Fibroblast of villous mesenchyme (primary cell): ENCODE data around the gene HS3ST3A1. TPM values are rescaled to one million over a fixed set of nuclear protein-coding genes. Genes with fewer than 3 reads are reported as not detected.
A peak's percentile ranks its signal among the peaks of the same experiment; 100 is the strongest.
"Not testable (repeated sequence)": the region's sequence is repeated elsewhere in the genome, so short reads cannot be mapped to it uniquely, and the experiment has no call there.

Experiments
- DNase-seq: peaks from one replicate; pipeline ENCODE4 v3.0.0-alpha.2; 2010; ENCODE audit warnings: low read depth
- H3K4me3 ChIP-seq: 2 replicates; pipeline ENCODE4 v1.5.1; 2011; ENCODE audit warnings: low read depth, mild to moderate bottlenecking, low read length
- total RNA-seq: library from RNA; depleted of rRNA; stranded (reverse); fragments of >200 nt; gene quantifications from 2 replicates; pipeline ENCODE4 v1.2.3, GENCODE V29; 2012
- TF ChIP-seq, protein P1 (sequence below): IDR thresholded peaks from 2 replicates; pipeline ENCODE4 v1.5.1; 2012; ENCODE audit warnings: low read depth, mild to moderate bottlenecking, low read length; ENCODE audit not compliant: insufficient read depth

HS3ST3A1 gene
- total RNA-seq, 1 donor = 13.8 TPM

DNA sequence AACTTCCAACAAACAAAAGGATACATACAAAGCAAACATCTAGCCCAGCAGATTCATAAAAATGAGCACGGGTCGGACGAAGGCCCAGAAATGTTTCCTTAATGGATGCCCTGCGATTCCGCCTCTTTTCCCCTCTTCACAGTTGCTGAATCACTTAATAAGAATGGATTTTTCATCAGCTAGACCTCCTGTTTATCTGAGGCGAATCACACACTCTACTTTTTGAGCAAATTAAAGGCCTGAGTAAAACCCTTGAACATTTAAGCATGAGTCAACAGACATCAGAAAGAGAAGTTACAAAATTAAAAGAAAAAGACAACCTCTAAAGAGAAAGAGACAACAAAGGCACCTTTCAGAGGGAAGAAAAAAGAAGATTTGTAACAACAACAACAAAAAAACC is 44.7 kb downstream of the HS3ST3A1 start:
- TF ChIP-seq, protein P1, sequence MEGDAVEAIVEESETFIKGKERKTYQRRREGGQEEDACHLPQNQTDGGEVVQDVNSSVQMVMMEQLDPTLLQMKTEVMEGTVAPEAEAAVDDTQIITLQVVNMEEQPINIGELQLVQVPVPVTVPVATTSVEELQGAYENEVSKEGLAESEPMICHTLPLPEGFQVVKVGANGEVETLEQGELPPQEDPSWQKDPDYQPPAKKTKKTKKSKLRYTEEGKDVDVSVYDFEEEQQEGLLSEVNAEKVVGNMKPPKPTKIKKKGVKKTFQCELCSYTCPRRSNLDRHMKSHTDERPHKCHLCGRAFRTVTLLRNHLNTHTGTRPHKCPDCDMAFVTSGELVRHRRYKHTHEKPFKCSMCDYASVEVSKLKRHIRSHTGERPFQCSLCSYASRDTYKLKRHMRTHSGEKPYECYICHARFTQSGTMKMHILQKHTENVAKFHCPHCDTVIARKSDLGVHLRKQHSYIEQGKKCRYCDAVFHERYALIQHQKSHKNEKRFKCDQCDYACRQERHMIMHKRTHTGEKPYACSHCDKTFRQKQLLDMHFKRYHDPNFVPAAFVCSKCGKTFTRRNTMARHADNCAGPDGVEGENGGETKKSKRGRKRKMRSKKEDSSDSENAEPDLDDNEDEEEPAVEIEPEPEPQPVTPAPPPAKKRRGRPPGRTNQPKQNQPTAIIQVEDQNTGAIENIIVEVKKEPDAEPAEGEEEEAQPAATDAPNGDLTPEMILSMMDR = no peak
- no peak overlapping the region for H3K4me3 ChIP-seq
- DNase-seq = peak; percentile 41

DNA sequence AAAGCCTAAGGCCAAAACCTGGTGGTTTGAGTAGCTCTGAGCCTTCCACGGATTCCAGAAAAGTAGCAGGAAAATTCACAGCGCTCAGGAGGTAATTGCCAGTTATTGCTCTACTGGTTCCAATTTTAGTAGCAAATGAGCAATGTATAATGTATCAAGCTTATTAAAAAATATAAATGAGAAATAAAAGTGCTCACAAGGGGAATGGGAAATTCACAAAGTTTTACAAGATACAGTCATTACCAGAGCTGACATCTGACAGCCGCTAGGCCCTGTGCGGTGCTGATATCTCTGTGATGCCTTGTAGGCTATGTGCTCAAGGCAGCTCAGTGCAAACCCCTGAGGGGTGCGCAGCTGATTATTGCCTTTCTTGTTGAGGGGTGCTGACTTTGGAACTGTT is 47.5 kb downstream of the HS3ST3A1 start:
- TF ChIP-seq, protein P1 = no peak
- no peak overlapping the region for H3K4me3 ChIP-seq
- no peak for DNase-seq

DNA sequence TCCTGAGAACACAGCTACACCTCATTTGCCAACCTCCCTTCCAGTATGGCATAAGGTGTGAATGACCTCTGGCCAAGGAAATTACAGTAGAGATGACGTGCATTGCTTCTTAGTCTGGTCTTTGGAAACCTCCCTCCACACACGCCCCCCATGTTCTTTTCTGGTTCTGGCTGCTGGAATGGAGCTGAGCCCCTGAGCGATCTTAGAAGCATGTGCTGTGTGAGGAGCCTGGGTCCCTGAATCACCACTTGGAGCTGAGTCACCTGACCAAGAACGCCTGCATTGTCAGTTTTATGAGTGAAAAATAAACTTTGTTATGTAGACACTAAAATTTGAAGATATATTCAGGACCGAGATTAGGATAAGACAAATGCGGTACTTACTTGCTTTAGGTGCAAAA is 51.4 kb downstream of the HS3ST3A1 start:
- TF ChIP-seq, protein P1 = no peak
- H3K4me3 ChIP-seq = no peak overlapping the region
- no peak for DNase-seq

DNA sequence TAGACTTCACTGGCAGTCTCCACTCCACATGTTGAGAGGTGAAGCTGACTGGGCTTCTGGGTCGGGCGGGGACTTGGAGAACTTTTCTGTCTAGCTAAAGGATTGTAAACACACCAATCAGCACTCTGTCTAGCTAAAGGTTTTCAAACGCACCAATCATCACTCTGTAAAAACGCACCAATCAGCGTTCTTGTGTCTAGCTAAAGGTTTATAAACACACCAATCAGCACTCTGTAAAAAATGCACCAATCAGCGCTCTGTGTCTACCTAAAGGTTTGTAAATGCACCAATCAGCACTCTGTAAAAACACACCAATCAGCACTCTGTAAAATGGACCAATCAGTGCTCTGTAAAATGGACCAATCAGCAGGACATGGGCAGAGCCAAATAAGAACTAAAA is 53.2 kb downstream of the HS3ST3A1 start:
- not testable (repeated sequence) for H3K4me3 ChIP-seq, DNase-seq

DNA sequence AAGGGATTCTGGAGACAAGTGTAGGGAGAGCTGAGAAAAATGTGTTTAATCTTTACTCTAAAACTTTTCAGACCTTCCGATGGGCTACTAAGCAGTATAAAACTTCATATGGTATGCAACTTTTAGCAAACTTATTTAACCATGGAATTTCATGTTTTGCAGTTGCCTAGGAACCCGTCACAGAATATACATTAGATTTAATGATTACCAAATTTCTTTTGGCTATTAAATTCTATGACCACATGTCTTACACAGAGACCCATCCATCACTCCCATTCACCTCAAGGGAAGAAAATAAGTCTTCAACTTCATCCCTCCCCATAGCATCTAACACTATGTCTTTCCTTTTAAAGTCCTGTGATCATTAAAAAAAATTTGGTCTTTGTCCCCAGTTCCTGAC is 54.9 kb downstream of the HS3ST3A1 start:
- H3K4me3 ChIP-seq = no peak overlapping the region
- DNase-seq = no peak
- TF ChIP-seq, protein P1 = no peak

DNA sequence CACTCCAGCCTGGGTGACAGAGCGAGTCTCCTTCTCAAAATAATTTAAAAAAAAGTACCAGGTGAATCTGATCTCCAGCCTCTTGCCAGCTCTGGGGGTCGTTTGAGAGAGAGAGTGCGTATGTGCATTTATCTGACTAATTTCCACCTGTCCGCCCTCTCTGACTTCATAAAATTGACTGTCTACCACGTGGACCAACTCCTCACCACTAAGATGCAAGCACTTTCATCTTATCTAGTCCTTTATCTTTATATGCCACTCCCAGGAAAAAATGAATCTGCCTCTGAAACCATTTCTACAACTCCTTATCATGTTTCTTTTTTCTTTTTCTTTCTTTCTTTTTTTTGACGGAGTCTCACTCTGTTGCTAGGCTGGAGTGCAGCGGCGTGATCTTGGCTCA is 55.8 kb downstream of the HS3ST3A1 start:
- no peak for DNase-seq
- H3K4me3 ChIP-seq = no peak overlapping the region
- TF ChIP-seq, protein P1 = no peak

DNA sequence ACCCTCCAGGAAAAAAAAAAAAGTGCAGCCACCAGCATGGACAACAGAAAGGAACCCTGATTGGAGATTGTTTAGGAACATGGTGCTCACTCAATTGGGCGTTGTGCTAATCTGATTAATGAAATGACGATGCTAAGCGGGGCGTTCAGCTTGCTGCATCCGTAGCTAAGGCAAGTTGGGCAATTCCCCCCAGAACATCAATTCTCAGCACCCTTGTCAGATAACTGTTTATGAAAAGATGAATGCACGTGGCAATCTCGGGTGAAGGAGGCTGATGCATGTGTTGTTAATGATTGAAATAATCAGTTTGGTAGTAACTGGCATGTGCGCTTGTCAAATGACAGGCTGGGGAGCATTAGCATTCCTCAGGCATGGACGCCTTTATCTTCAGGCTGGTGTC is 57.0 kb downstream of the HS3ST3A1 start:
- no peak overlapping the region for H3K4me3 ChIP-seq
- TF ChIP-seq, protein P1 = no peak
- DNase-seq = peak; percentile 71

DNA sequence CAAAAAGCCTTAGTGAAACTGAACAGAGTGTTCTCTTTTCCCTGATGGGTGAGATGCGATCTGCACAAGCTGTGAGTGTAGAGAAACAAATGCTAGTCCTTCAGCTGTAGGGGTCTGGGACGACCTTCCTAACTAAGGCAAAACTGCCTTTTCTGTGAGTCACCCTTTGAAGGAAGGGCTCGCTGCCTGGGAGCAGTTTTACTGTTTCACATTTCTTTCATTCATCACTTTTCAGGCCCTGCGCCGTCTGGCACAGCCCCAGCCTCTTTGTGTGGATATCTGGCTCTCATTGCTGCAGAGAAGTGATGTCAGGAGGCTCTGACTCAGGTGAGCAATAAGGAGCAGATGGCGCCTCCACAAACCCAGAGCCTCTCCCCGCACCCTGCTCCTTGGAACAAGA is 57.4 kb downstream of the HS3ST3A1 start:
- DNase-seq = peak; percentile 95
- H3K4me3 ChIP-seq = no peak overlapping the region
- TF ChIP-seq, protein P1 = no peak
